ENCODE data around the gene LOXL1.

LOXL1 gene, protein sequence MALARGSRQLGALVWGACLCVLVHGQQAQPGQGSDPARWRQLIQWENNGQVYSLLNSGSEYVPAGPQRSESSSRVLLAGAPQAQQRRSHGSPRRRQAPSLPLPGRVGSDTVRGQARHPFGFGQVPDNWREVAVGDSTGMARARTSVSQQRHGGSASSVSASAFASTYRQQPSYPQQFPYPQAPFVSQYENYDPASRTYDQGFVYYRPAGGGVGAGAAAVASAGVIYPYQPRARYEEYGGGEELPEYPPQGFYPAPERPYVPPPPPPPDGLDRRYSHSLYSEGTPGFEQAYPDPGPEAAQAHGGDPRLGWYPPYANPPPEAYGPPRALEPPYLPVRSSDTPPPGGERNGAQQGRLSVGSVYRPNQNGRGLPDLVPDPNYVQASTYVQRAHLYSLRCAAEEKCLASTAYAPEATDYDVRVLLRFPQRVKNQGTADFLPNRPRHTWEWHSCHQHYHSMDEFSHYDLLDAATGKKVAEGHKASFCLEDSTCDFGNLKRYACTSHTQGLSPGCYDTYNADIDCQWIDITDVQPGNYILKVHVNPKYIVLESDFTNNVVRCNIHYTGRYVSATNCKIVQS

GRCh38 chr15:73926219-73927002 lies at the start of gene LOXL1:
TSS of gene LOXL1 (plus strand) at chr15:73926462. CDS start at chr15:73926784, 322 bp downstream.
- DNase-seq (ENCODE audit: low spot score): no peak

- DNase-seq (ENCODE audit: low spot score): no peak
These were observed 46.8 kb upstream of the LOXL1 start for GRCh38 chr15:73879426-73879825.

DNA sequence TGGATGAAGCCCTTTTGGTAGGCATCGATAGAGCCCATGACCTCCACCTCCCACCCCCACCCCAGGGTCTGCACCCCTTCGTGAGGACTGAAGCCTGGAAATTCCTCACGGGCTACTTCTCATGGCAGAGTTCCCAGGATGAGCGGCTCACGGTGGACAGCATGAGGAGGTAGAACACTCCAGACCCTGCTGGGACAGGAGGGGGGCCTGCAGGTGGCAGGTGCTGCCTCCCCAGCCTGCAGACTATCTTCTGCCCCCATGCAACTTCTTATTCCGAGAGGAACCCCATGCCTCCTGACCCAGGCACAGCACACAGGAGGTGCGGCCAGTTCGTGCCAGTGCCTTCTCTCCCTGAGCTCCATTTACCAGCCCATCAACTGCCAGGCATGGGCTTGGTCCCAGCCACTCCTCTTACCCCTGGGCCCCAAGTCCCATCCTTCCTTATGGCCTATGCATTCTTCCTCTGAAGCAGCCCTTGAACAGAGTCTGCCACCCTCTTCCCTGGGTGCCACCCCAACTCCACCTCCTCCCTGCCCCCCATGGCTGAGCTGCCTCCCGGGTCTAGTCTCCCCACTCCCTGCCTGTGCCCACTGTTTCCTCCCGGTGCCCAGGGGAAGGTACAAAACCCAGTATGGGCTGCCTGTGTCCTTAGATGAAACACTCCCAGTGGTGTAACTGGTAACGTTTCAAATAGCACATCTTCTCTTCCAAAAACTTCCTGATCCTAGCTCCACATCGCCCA lies 44.5 kb upstream of the LOXL1 start:
- DNase-seq (ENCODE audit: low spot score): no peak

DNA sequence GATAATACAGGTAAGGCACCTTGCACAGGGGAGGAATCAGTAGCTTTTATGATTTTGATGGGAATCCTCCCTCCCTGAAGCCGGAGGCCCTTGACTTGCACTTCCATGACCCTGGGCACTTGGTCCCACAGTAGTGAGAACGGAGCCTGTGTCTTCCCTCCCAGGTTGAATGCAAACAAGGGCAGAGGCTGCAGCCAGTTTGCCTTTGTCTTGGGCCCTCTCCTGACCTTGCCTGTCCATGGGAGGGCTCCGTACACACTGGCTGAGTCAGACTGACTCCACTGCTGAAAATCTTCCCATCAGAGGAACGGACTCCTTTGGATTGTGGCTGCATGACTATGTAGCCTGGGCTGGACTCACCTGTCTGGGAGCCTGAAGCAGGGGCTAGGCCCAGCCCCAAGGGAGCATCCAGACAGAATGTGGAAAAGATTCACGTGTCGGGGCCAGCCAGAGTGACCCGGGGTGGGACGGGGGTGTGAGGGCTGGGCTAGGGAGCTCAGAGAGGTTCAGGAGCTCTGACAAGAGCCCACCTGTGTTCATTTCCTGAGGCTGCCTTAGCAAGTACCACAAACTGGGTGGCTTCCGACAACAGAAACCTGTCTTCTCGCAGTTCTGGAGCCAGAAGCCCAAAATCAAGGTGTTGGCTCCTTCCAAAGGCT lies 43.4 kb upstream of the LOXL1 start:
- no peak for DNase-seq (ENCODE audit: low spot score)

GRCh38 chr15:73884159-73884558 lies 42.1 kb upstream of the LOXL1 start:
- DNase-seq (ENCODE audit: low spot score): no peak

GRCh38 chr15:73885954-73886700 lies 40.1 kb upstream of the LOXL1 start:
- no peak for DNase-seq (ENCODE audit: low spot score)

DNA sequence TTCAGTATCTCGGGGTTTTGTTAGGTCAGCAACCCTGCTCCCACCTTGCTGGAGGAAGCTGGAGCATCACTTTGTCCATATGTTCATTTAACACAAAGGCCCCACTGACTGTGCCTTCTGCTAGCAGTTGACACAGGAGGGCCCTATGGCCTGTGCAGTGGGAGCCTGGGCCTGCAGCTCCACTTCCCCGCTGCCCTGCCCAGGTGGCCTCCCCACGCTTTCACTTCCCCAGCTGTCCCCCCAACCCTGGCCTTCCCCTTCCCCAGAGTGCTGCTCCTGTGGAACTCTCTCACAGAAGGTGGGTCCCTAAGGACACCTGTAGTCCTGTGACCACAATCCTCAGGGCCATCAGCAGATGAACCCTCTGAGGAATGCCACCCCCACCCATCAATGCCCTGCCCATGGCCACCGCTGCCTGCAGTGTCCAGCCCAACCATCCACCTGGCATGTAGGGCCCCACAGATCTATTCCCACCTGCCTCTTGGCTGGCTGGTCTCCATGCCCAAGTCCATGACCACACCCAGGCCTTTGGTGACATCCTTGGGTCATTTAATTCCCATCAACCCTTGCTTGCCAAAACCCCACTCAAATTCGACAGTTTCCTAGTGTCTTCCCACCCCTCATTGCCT lies 39.4 kb upstream of the LOXL1 start:
- DNase-seq (ENCODE audit: low spot score): no peak

DNA sequence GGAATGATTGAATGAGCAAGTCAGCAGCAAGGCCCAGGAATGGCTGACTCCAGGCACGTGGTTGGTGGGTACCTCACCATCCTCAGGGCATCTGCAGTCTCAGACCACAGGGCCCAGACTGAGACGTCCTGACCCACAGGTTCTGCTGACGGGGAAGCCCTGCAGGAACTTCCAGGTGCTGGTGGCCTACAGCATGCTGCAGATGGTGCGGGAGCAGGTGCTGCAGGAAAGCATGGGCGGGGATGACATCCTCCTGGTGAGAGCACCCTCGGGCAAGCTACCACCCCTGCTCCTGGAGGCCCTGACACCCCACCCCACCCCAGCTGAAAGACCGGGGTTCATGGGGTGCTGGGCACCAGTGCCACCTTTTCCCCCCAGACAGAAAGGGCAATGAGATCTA lies 38.8 kb upstream of the LOXL1 start:
- DNase-seq (ENCODE audit: low spot score): no peak

DNA sequence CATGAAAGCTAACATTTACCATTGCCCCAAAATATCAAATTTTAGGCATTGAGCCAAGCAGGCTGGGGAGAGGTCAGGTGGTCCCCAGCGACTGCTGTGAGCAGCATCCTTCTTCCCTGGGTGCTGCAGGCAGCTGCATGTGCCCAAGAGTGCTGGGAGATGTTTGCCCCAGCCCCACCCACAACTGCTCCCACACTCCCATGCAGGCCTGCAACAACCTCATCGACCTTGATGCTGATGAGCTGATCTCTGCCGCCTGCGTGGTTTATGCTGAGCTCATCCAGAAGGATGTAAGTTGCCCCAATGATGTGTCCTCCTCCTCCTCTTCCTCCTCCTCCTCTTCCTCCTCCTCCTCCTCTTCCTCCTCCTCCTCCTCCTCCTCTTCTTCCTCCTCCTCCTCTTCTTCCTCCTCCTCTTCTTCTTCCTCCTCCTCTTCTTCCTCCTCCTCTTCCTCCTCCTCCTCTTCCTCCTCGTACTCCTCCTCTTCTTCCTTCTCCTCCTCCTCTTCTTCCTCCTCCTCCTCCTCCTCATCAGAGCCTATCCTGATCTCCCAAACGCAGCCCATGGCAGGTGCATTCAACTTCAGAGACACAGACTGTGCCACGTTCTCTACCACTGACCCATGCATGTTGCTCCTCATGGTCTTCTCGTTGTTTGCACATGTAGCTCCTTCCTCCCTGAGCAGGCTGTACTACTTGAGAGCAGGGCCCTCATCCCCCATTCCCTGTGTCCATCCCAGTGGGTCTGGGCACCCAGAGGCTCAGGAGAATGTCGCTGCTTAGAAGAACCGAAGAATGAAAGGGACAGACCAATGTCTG lies 37.8 kb upstream of the LOXL1 start:
- no peak for DNase-seq (ENCODE audit: low spot score)

- DNase-seq (ENCODE audit: low spot score): no peak
These were observed 37.1 kb upstream of the LOXL1 start for GRCh38 chr15:73889053-73889761.

GRCh38 chr15:73889762-73890124 lies 36.5 kb upstream of the LOXL1 start:
- DNase-seq (ENCODE audit: low spot score): no peak

GRCh38 chr15:73891328-73892315 lies 34.6 kb upstream of the LOXL1 start:
- no peak for DNase-seq (ENCODE audit: low spot score)

DNA sequence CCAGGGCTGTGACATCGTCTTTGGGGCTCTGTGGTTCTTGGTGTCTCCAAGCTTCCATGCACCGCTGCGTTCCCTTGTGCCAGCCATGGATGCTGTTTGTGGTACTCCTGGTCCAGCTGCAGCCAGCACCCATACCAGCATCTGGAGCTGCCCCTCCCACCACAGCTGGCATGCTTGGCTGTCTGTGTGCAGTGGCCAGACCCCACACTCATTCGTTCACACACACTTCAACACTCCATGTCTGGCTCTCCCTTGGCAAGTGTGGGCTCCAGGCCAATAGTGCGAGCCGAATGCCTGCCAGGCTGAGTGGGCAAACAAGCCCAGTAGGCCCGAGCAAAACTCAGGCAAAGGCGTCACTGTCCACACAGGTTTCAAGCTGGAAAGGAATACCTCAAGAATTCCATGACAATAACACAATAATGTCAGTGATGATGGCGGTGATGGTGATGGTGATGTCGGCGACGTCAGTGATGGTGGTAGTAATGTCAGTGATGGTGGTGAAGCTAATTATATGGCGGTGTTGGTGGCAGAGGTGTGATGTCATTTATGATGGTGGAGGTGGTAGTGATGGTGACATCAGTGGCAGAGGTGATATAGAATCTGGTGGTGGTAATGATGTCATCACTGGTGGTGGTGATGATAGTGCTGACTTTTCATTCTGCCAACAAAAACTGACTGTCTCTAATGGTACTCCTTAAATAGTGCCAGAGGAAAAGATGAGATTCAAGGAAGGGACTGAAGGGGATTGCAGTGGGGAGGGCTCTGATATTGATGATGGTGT lies 33.6 kb upstream of the LOXL1 start:
- DNase-seq (ENCODE audit: low spot score): no peak

- no peak for DNase-seq (ENCODE audit: low spot score)
These were observed 32.0 kb upstream of the LOXL1 start for GRCh38 chr15:73894133-73894814.

DNA sequence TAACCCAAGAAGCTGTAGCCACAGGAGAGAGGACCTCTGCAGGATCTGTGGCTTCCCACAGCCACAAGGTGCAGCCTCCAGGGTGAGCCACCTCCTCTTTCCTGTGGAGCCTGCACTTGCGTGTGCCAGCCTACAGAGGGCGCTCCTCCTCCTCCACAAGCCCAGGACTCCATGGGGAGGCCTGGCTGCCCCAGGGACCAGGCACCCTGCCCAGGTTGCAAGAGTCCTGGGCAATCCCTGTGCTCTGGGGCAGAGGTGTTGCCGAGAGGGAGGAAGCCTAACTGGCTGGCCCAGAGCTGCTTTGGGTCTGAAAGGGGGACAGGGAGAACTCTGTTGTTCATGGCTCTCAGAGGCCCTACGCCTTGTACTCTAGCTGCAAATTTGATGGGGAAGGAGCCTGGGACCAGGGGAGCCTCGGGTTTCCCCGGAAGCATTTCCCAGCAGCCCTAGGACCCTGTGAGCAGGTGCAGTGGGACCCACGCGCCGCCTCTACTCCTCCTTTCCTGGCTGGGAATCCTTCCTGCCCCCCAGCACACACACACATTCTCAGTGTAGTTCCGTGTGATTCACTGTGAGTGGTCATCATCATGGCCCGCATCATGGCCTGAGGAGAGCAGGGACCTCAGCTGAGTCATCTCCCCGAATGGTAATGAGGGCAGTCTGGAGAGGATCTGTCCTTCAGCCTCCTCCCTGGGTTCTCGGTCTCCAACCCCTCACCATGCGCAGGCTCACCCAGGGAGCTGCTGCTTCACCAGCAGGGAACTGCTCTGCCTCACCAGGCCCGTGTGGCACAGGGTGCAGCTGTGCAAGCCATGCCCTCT lies 28.6 kb upstream of the LOXL1 start:
- peak; percentile 78 for DNase-seq (ENCODE audit: low spot score)
